Keratinocyte (primary cell): ENCODE measurements around the gene USP17L5.
"Not testable (repeated sequence)": the region's sequence is repeated elsewhere in the genome, so short reads cannot be mapped to it uniquely, and the experiment has no call there.

ENCODE experiments used
- EZH2 ChIP-seq: IDR thresholded peaks from one replicate; pipeline ENCODE4 v1.6.1; 2012; ENCODE audit warnings: inconsistent platforms, mild to moderate bottlenecking, low read length, moderate library complexity
- TF ChIP-seq, protein P1 (sequence below), 3 experiments: IDR thresholded peaks in 1 of 3; conservative IDR thresholded peaks in 1 of 3; optimal IDR thresholded peaks in 1 of 3; 2 replicates in 2 of 3; 3 replicates in 1 of 3; pipeline versions ENCODE3 to v1.5.1; 2011; ENCODE audit warnings: low read length in 3 of 3, mild to moderate bottlenecking in 3 of 3, moderate library complexity in 2 of 3, control low read depth in 1 of 3, inconsistent platforms in 1 of 3; ENCODE audit not compliant: insufficient read depth in 2 of 3; ENCODE audit errors: extremely low read depth in 1 of 3

DNA sequence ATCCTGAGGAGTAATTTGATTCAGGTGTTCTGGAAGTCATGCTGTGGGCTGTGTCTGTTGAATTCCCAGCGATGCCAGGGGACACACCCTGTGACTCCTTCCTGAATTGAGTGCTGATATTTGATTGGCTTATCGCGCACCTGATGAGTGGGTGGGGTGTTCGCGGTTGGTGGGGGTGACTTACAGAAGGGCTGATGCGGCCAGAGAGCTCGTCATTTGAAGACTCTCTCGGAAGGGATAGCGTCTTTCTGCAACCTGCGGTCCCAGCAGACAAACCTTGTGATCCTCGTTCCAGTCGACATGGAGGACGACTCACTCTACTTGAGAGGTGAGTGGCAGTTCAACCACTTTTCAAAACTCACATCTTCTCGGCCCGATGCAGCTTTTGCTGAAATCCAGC is 9.6 kb upstream of the USP17L5 start, which contains the start of gene USP17L25:
- TF ChIP-seq, protein P1, sequence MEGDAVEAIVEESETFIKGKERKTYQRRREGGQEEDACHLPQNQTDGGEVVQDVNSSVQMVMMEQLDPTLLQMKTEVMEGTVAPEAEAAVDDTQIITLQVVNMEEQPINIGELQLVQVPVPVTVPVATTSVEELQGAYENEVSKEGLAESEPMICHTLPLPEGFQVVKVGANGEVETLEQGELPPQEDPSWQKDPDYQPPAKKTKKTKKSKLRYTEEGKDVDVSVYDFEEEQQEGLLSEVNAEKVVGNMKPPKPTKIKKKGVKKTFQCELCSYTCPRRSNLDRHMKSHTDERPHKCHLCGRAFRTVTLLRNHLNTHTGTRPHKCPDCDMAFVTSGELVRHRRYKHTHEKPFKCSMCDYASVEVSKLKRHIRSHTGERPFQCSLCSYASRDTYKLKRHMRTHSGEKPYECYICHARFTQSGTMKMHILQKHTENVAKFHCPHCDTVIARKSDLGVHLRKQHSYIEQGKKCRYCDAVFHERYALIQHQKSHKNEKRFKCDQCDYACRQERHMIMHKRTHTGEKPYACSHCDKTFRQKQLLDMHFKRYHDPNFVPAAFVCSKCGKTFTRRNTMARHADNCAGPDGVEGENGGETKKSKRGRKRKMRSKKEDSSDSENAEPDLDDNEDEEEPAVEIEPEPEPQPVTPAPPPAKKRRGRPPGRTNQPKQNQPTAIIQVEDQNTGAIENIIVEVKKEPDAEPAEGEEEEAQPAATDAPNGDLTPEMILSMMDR (optimal IDR thresholded peaks at IDR 0.05 in 1 of 3, IDR thresholded peaks at IDR 0.05 in 1 of 3, conservative IDR thresholded peaks at IDR 0.05 in 1 of 3; ENCODE audit: extremely low read depth in 1 of 3, insufficient read depth in 2 of 3, low read length in 3 of 3), result not testable (repeated sequence)
- not testable (repeated sequence) for TF ChIP-seq EZH2
